ENCODE results near the gene GOLGA8T.
"Not testable (repeated sequence)": the region's sequence is repeated elsewhere in the genome, so short reads cannot be mapped to it uniquely, and the experiment has no call there.

GOLGA8T gene

DNA sequence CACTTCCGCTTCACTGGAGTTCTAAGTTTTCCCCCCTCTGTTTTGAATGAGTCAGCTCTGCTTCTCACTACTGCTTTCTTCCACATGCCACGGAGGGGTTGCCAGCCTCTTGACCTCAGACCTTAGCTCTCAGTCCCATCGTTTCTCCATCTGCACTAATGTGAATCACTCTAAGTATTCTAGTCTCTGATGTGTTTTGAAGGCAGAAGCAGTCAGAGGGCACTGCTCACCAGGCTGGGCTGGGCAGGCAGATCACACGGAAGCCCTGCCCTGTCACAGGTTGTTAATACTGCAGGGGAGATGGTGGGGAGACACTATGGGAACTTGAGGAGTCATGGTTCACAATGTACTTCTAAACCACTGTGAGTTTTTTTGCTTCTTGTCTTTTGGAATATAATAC, 24.3 kb upstream of the GOLGA8T start:
- not testable (repeated sequence) for H2BK5ac ChIP-seq (ENCODE audit: low read length); H4K8ac ChIP-seq (ENCODE audit: low read depth, low read length); H2AFZ ChIP-seq (ENCODE audit: low read length); H2AK5ac ChIP-seq (ENCODE audit: low read depth, low read length); H3K9ac ChIP-seq (ENCODE audit: low read depth, low read length, poor library complexity); H4K91ac ChIP-seq (ENCODE audit: low read depth, low read length, poor library complexity); H3K79me1 ChIP-seq (ENCODE audit: low read depth, low read length); H3K27ac ChIP-seq (replicated peaks; ENCODE audit: low read length); H3K18ac ChIP-seq (ENCODE audit: low read length); H3K4ac ChIP-seq (ENCODE audit: low read length); H3K36me3 ChIP-seq (replicated peaks in 1 of 2; ENCODE audit: control insufficient read depth in 2 of 2, insufficient read depth in 2 of 2, low read length in 2 of 2); DNase-seq (ENCODE audit: low spot score); H3K4me1 ChIP-seq (ENCODE audit: control insufficient read depth in 2 of 2, insufficient read depth in 1 of 2, low read depth in 1 of 2, low read length in 2 of 2); H3K4me2 ChIP-seq (ENCODE audit: insufficient read depth, low read length, poor library complexity, severe bottlenecking); H3K9me3 ChIP-seq (replicated peaks in 1 of 2; ENCODE audit: control insufficient read depth in 2 of 2, insufficient read depth in 1 of 2, low read depth in 1 of 2, low read length in 2 of 2); H2BK15ac ChIP-seq (ENCODE audit: low read length); H3K27me3 ChIP-seq (ENCODE audit: control insufficient read depth in 3 of 3, insufficient read depth in 3 of 3, low read depth in 1 of 3, low read length in 3 of 3); H3K23ac ChIP-seq (ENCODE audit: low read depth, low read length, poor library complexity); H3K4me3 ChIP-seq (ENCODE audit: low read length in 2 of 2); H3K14ac ChIP-seq (ENCODE audit: low read length); H2BK12ac ChIP-seq (ENCODE audit: low read length); H2BK120ac ChIP-seq (ENCODE audit: low read depth, low read length)
- WGBS, 2 donors (ENCODE audit: extremely low coverage in 2 of 2, insufficient read length in 2 of 2, insufficient replicate concordance in 1 of 2) = no CpG with 5 or more reads among the region's 4 CpGs

DNA sequence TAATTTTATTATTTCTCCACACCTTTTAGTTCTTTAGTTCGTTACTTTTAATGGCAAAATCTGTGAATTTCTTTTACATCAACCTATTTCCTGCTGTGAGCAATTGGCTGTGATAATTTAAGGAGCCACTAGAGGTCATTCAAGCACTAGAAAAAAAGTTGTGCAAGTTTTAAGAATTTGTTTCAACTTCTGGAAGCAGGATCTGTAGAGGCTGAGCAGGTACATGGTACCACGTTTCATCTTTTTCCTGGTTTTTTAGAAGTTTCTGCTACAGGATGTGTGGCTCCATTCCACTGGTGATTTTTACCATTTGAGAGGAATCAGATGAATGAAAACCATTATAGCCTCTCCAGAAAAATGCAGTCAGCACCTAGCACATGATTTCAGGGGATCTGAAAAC, 4.8 kb upstream of the GOLGA8T start:
- H3K4me1 ChIP-seq (ENCODE audit: control insufficient read depth in 2 of 2, insufficient read depth in 1 of 2, low read depth in 1 of 2, low read length in 2 of 2); H3K27me3 ChIP-seq (ENCODE audit: control insufficient read depth in 3 of 3, insufficient read depth in 3 of 3, low read depth in 1 of 3, low read length in 3 of 3); DNase-seq (ENCODE audit: low spot score); H3K14ac ChIP-seq (ENCODE audit: low read length); H3K79me1 ChIP-seq (ENCODE audit: low read depth, low read length); H2BK12ac ChIP-seq (ENCODE audit: low read length); H2BK120ac ChIP-seq (ENCODE audit: low read depth, low read length); H3K4me2 ChIP-seq (ENCODE audit: insufficient read depth, low read length, poor library complexity, severe bottlenecking); H2BK5ac ChIP-seq (ENCODE audit: low read length); H2BK15ac ChIP-seq (ENCODE audit: low read length); H3K27ac ChIP-seq (replicated peaks; ENCODE audit: low read length); H3K4ac ChIP-seq (ENCODE audit: low read length); H4K91ac ChIP-seq (ENCODE audit: low read depth, low read length, poor library complexity); H2AFZ ChIP-seq (ENCODE audit: low read length); H2AK5ac ChIP-seq (ENCODE audit: low read depth, low read length); H3K9ac ChIP-seq (ENCODE audit: low read depth, low read length, poor library complexity); H3K18ac ChIP-seq (ENCODE audit: low read length); H3K36me3 ChIP-seq (replicated peaks in 1 of 2; ENCODE audit: control insufficient read depth in 2 of 2, insufficient read depth in 2 of 2, low read length in 2 of 2); H3K9me3 ChIP-seq (replicated peaks in 1 of 2; ENCODE audit: control insufficient read depth in 2 of 2, insufficient read depth in 1 of 2, low read depth in 1 of 2, low read length in 2 of 2); H3K23ac ChIP-seq (ENCODE audit: low read depth, low read length, poor library complexity); H4K8ac ChIP-seq (ENCODE audit: low read depth, low read length); H3K4me3 ChIP-seq (ENCODE audit: low read length in 2 of 2): not testable (repeated sequence)
- no CpG with 5 or more reads among the region's 2 CpGs for WGBS, 2 donors (ENCODE audit: extremely low coverage in 2 of 2, insufficient read length in 2 of 2, insufficient replicate concordance in 1 of 2)

DNA sequence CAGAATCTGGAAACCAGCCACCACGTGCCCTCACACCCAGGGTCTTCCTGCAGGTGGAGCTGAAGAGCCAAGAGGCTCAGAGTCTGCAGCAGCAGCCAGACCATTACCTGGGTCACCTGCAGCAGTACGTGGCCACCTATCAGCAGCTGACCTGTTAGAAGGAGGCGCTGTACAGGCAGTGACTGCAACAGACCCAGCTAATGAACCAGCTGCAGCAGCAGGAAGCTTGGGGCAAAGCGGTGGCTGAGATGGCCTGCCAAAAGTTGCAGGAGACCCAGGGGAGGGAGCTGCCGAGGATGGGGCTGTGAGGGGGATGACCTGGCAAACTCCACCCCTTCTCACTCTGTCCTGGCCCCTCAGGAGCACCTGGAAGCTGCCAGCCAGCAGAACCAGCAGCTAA, 8.4 kb downstream of the GOLGA8T start:
- not testable (repeated sequence) for H2BK5ac ChIP-seq (ENCODE audit: low read length); H3K27ac ChIP-seq (replicated peaks; ENCODE audit: low read length); H3K23ac ChIP-seq (ENCODE audit: low read depth, low read length, poor library complexity); H3K27me3 ChIP-seq (ENCODE audit: control insufficient read depth in 3 of 3, insufficient read depth in 3 of 3, low read depth in 1 of 3, low read length in 3 of 3); H2AK5ac ChIP-seq (ENCODE audit: low read depth, low read length); H3K9ac ChIP-seq (ENCODE audit: low read depth, low read length, poor library complexity); H3K14ac ChIP-seq (ENCODE audit: low read length); H4K8ac ChIP-seq (ENCODE audit: low read depth, low read length); H3K4me3 ChIP-seq (ENCODE audit: low read length in 2 of 2); H3K79me1 ChIP-seq (ENCODE audit: low read depth, low read length); H4K91ac ChIP-seq (ENCODE audit: low read depth, low read length, poor library complexity); H2BK120ac ChIP-seq (ENCODE audit: low read depth, low read length); H3K4me1 ChIP-seq (ENCODE audit: control insufficient read depth in 2 of 2, insufficient read depth in 1 of 2, low read depth in 1 of 2, low read length in 2 of 2); H3K18ac ChIP-seq (ENCODE audit: low read length); H2BK15ac ChIP-seq (ENCODE audit: low read length); H3K4me2 ChIP-seq (ENCODE audit: insufficient read depth, low read length, poor library complexity, severe bottlenecking); H3K9me3 ChIP-seq (replicated peaks in 1 of 2; ENCODE audit: control insufficient read depth in 2 of 2, insufficient read depth in 1 of 2, low read depth in 1 of 2, low read length in 2 of 2); H2BK12ac ChIP-seq (ENCODE audit: low read length); DNase-seq (ENCODE audit: low spot score); H2AFZ ChIP-seq (ENCODE audit: low read length); H3K4ac ChIP-seq (ENCODE audit: low read length); H3K36me3 ChIP-seq (replicated peaks in 1 of 2; ENCODE audit: control insufficient read depth in 2 of 2, insufficient read depth in 2 of 2, low read length in 2 of 2)
- no CpG with 5 or more reads among the region's 5 CpGs for WGBS, 2 donors (ENCODE audit: extremely low coverage in 2 of 2, insufficient read length in 2 of 2, insufficient replicate concordance in 1 of 2)

DNA sequence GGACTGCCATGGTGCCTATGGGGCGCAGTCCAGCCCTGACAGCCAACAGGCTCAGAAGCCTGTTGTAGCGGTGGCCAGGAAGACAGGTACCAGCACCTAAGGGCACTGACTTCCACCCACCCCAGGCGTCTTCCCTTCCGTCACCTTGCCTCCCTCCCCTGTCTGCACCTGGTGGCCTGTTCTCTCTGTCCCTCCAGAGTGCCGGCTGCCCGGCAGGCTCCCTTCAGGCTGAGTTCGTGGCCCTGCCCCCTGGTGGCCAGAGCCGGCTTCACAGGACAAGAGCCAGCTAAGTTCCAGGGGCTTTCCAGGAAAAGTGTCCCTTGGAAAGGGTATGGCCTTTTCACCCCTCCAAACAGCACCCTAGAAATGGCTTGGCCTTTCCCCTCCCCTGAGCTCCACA, 15.0 kb downstream of the GOLGA8T start:
- H3K36me3 ChIP-seq (replicated peaks in 1 of 2; ENCODE audit: control insufficient read depth in 2 of 2, insufficient read depth in 2 of 2, low read length in 2 of 2); H2BK15ac ChIP-seq (ENCODE audit: low read length); H3K27ac ChIP-seq (replicated peaks; ENCODE audit: low read length); H3K4ac ChIP-seq (ENCODE audit: low read length); H2AFZ ChIP-seq (ENCODE audit: low read length); H3K79me1 ChIP-seq (ENCODE audit: low read depth, low read length); H3K27me3 ChIP-seq (ENCODE audit: control insufficient read depth in 3 of 3, insufficient read depth in 3 of 3, low read depth in 1 of 3, low read length in 3 of 3); H4K8ac ChIP-seq (ENCODE audit: low read depth, low read length); H2BK5ac ChIP-seq (ENCODE audit: low read length); H2BK12ac ChIP-seq (ENCODE audit: low read length); H3K4me2 ChIP-seq (ENCODE audit: insufficient read depth, low read length, poor library complexity, severe bottlenecking); H3K4me1 ChIP-seq (ENCODE audit: control insufficient read depth in 2 of 2, insufficient read depth in 1 of 2, low read depth in 1 of 2, low read length in 2 of 2); H2AK5ac ChIP-seq (ENCODE audit: low read depth, low read length); H3K23ac ChIP-seq (ENCODE audit: low read depth, low read length, poor library complexity); H3K14ac ChIP-seq (ENCODE audit: low read length); H3K9ac ChIP-seq (ENCODE audit: low read depth, low read length, poor library complexity); H4K91ac ChIP-seq (ENCODE audit: low read depth, low read length, poor library complexity); H3K18ac ChIP-seq (ENCODE audit: low read length); H2BK120ac ChIP-seq (ENCODE audit: low read depth, low read length); H3K9me3 ChIP-seq (replicated peaks in 1 of 2; ENCODE audit: control insufficient read depth in 2 of 2, insufficient read depth in 1 of 2, low read depth in 1 of 2, low read length in 2 of 2); DNase-seq (ENCODE audit: low spot score); H3K4me3 ChIP-seq (ENCODE audit: low read length in 2 of 2): not testable (repeated sequence)
- no CpG with 5 or more reads among the region's 8 CpGs for WGBS, 2 donors (ENCODE audit: extremely low coverage in 2 of 2, insufficient read length in 2 of 2, insufficient replicate concordance in 1 of 2)
